ENCODE data around the gene RAB30. TPM values are rescaled to one million over a fixed set of nuclear protein-coding genes. Genes with fewer than 3 reads are reported as not detected.

Gene RAB30
- total RNA-seq, 1 donor from 2014 or later, result 24.7 TPM

DNA sequence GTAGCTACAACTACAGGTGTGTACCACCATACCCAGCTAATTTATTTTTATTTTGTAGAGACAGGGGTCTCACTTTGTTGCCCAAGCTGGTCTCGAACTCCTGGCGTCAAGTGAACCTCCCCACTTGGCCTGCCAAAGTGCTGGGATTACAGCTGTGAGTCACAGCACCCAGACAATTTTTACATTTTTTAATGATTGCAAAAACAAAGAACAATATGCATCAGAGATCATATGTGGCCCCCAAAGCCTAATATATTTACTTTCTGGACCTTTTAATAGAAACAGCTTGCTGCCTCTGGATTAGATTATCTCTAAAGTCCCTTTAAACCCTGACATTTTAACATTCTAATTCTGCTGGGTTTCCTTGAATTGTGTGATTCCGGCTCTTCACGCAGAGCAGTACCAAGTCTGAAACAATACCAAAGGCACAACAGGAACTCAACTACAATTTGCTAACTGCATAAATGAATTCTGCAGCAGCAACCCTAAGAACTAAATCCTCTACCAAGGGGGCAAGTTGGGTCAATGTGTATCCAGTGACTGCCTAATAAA is 25.0 kb downstream of the RAB30 start:
- Histone ChIP-seq H3K36me3 (no peaks in the 10 kb centered on the region), H3K27me3 (ENCODE audit: low read depth) (no peaks in the 10 kb centered on the region), H3K4me3 (no peak overlapping the region), H3K9me3 (replicated peaks) (peaks cover 7% of the 10 kb centered on the region), H3K27ac (replicated peaks) (peak overlapping the region; percentile 70), H3K4me1 (peaks cover 67% of the 10 kb centered on the region)
- intact Hi-C loops (cut with micrococcal nuclease), result no loop called here
- TF ChIP-seq, protein P1, sequence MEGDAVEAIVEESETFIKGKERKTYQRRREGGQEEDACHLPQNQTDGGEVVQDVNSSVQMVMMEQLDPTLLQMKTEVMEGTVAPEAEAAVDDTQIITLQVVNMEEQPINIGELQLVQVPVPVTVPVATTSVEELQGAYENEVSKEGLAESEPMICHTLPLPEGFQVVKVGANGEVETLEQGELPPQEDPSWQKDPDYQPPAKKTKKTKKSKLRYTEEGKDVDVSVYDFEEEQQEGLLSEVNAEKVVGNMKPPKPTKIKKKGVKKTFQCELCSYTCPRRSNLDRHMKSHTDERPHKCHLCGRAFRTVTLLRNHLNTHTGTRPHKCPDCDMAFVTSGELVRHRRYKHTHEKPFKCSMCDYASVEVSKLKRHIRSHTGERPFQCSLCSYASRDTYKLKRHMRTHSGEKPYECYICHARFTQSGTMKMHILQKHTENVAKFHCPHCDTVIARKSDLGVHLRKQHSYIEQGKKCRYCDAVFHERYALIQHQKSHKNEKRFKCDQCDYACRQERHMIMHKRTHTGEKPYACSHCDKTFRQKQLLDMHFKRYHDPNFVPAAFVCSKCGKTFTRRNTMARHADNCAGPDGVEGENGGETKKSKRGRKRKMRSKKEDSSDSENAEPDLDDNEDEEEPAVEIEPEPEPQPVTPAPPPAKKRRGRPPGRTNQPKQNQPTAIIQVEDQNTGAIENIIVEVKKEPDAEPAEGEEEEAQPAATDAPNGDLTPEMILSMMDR (IDR thresholded peaks at IDR 0.05; ENCODE audit: borderline replicate concordance), result no peak
- no peak for DNase-seq

DNA sequence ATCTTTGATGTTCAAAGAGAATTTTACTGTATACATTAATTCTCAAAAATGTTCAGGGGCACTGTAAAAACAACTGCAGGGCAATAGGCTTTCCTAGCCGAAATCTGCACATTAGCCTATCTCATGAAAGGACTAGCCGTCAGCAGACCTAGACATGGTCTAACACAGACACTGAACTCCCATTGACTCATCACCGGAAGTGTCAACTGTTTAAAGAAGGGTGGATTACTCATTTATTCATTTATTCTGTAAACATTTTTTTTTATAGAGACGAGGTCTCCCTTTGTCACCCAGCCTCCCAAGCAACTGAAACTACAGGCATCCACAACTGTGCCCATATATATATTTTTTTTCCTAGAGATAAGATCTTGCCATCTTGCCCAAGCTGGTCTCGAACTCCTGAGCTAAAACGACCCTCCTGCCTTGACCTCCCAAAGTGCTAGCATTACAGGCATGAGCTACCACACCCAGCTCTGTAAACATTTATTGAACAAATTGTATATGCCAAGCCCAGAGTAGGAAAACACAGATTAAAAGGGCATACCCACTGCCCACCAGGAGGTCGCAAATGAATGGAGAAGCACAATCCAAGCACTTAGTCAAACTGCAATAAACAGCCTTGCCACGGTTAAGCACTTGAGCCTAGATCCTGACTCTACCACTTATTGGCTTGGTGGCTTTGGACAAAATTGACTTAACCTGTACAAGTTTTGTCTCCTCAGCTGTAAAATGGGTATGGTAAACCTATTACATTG is 26.6 kb downstream of the RAB30 start:
- no peak for DNase-seq
- no peak overlapping the region for H3K4me3 ChIP-seq
- H3K36me3 ChIP-seq, result no peaks in the 10 kb centered on the region
- TF ChIP-seq, protein P1 (IDR thresholded peaks at IDR 0.05; ENCODE audit: borderline replicate concordance), result no peak
- peaks cover 63% of the 10 kb centered on the region for H3K4me1 ChIP-seq
- peak overlapping the region; percentile 10 for H3K27ac ChIP-seq (replicated peaks)
- intact Hi-C loops (cut with micrococcal nuclease), result no loop called here
- no peaks in the 10 kb centered on the region for H3K9me3 ChIP-seq (replicated peaks)
- H3K27me3 ChIP-seq (ENCODE audit: low read depth), result no peaks in the 10 kb centered on the region

- Histone ChIP-seq H3K27ac (replicated peaks) (peak overlapping the region; percentile 32), H3K4me1 (peaks cover 62% of the 10 kb centered on the region), H3K27me3 (ENCODE audit: low read depth) (no peaks in the 10 kb centered on the region), H3K4me3 (no peak overlapping the region), H3K36me3 (no peaks in the 10 kb centered on the region), H3K9me3 (replicated peaks) (no peaks in the 10 kb centered on the region)
- DNase-seq, result no peak
- intact Hi-C loops (cut with micrococcal nuclease), result no loop called here
- TF ChIP-seq, protein P1 (IDR thresholded peaks at IDR 0.05; ENCODE audit: borderline replicate concordance), result no peak
Observed at GRCh38 chr11:83042964-83043711, 28.6 kb downstream of the RAB30 start.

DNA sequence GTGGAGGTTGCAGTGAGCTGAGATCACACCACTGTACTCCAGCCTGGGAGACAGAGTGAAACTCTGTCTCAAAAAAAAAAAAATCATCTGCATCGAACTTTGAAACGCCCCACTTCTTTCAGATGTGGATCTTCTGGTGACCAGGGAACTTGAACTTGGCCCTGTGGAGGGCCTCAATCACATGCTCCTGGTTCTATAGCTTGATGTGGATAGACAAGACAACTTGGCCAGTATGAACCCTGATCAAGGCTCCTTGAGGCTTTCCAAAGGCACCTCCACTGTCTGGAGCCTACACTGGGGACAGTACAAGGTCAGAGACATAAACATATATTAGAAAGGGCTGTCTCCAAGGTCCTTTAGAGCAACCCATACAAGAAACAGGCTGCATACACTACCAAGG is 30.6 kb downstream of the RAB30 start:
- H3K4me1 ChIP-seq, result peaks cover 63% of the 10 kb centered on the region

GRCh38 chr11:83039566-83039965 is 32.1 kb downstream of the RAB30 start:
- H3K9me3 ChIP-seq (replicated peaks), result no peaks in the 10 kb centered on the region
- TF ChIP-seq, protein P1 (IDR thresholded peaks at IDR 0.05; ENCODE audit: borderline replicate concordance), result no peak
- no peak overlapping the region for H3K4me3 ChIP-seq
- intact Hi-C loops (cut with micrococcal nuclease), result no loop called here
- DNase-seq, result no peak
- peaks cover 63% of the 10 kb centered on the region for H3K4me1 ChIP-seq
- no peak overlapping the region for H3K27ac ChIP-seq (replicated peaks)
- H3K27me3 ChIP-seq (ENCODE audit: low read depth), result no peaks in the 10 kb centered on the region
- no peaks in the 10 kb centered on the region for H3K36me3 ChIP-seq

More for the DNA sequence above, 30.6 kb downstream of the RAB30 start:
- DNase-seq, result no peak
- H3K27ac ChIP-seq (replicated peaks), result no peak overlapping the region
- H3K4me3 ChIP-seq, result no peak overlapping the region
- no peaks in the 10 kb centered on the region for H3K27me3 ChIP-seq (ENCODE audit: low read depth)
- TF ChIP-seq, protein P1 (IDR thresholded peaks at IDR 0.05; ENCODE audit: borderline replicate concordance), result no peak
- intact Hi-C loops (cut with micrococcal nuclease), result no loop called here
- no peaks in the 10 kb centered on the region for H3K9me3 ChIP-seq (replicated peaks)
- H3K36me3 ChIP-seq, result no peaks in the 10 kb centered on the region

All from left ventricle myocardium inferior (tissue), 1 donor.